HG03457 (cell line): ENCODE data around the gene CNTNAP2.
"Not testable (repeated sequence)": the region's sequence is repeated elsewhere in the genome, so short reads cannot be mapped to it uniquely, and the experiment has no call there.

Experiments
- ATAC-seq: cut with Tn5 transposase; IDR thresholded peaks from one replicate; pipeline ENCODE4 v1.9.1; 2021; ENCODE audit warnings: moderate number of reproducible peaks; ENCODE audit not compliant: unreplicated experiment

CNTNAP2 gene

GRCh38 chr7:148261523-148261922 is 2144.9 kb downstream of the CNTNAP2 start:
- ATAC-seq = no peak

GRCh38 chr7:148261996-148262688 is 2145.5 kb downstream of the CNTNAP2 start:
- no peak for ATAC-seq

GRCh38 chr7:148262721-148263229 is 2146.2 kb downstream of the CNTNAP2 start:
- peak; percentile 76 for ATAC-seq

- no peak for ATAC-seq
These were observed 2148.4 kb downstream of the CNTNAP2 start for GRCh38 chr7:148264933-148265557.

- ATAC-seq = no peak
These were observed 2149.3 kb downstream of the CNTNAP2 start for GRCh38 chr7:148265896-148266295.

GRCh38 chr7:148266795-148267194 is 2150.2 kb downstream of the CNTNAP2 start:
- ATAC-seq = no peak

- no peak for ATAC-seq
These were observed 2154.0 kb downstream of the CNTNAP2 start for GRCh38 chr7:148270576-148270975.

GRCh38 chr7:148274118-148274517 is 2157.5 kb downstream of the CNTNAP2 start:
- no peak for ATAC-seq

- ATAC-seq = no peak
These were observed 2158.8 kb downstream of the CNTNAP2 start for GRCh38 chr7:148275359-148275890.

- ATAC-seq = no peak
These were observed 2159.9 kb downstream of the CNTNAP2 start for GRCh38 chr7:148276314-148277041.

GRCh38 chr7:148277042-148277660 is 2160.6 kb downstream of the CNTNAP2 start:
- ATAC-seq = no peak

- ATAC-seq = no peak
These were observed 2169.5 kb downstream of the CNTNAP2 start for GRCh38 chr7:148286150-148286549.

GRCh38 chr7:148287538-148287937 is 2170.9 kb downstream of the CNTNAP2 start:
- no peak for ATAC-seq

- ATAC-seq = no peak
These were observed 2172.1 kb downstream of the CNTNAP2 start for GRCh38 chr7:148288592-148289151.

- no peak for ATAC-seq
These were observed 2173.0 kb downstream of the CNTNAP2 start for GRCh38 chr7:148289630-148290029.

GRCh38 chr7:148290538-148290937 is 2173.9 kb downstream of the CNTNAP2 start:
- no peak for ATAC-seq

- no peak for ATAC-seq
These were observed 2175.2 kb downstream of the CNTNAP2 start for GRCh38 chr7:148291799-148292198.

- no peak for ATAC-seq
These were observed 2180.5 kb downstream of the CNTNAP2 start for GRCh38 chr7:148296994-148297644.

- ATAC-seq = not testable (repeated sequence)
These were observed 2182.2 kb downstream of the CNTNAP2 start for GRCh38 chr7:148298768-148299167.
